Measurements from ENCODE around the gene TP53I13. TPM values are rescaled to one million over a fixed set of nuclear protein-coding genes. Genes with fewer than 3 reads are reported as not detected.
A peak's percentile ranks its signal among the peaks of the same experiment; 100 is the strongest.

Gene TP53I13
- total RNA-seq (2021; ENCODE audit: unreplicated experiment) (123 TPM), Bru-seq, nascent RNA (percentile 64 among the genes with signal in this experiment), BruChase-seq, experiment 1, labeled RNA remaining after a 2-hour chase (percentile 84 among the genes with signal in this experiment), BruChase-seq, experiment 2, labeled RNA remaining after a 6-hour chase (percentile 92 among the genes with signal in this experiment)
- polyA plus RNA-seq (2012; ENCODE audit: insufficient read length) = 200 TPM
- long read RNA-seq, transcript TP53I13-206 (1 exons, 2,468 nt) = minor isoform, 16 of 230 reads
- long read RNA-seq, transcript TP53I13-201 (7 exons, 1,530 nt) = major isoform, 62 of 230 reads
- long read RNA-seq, partial matches to known transcripts = 76 of 230 reads
- long read RNA-seq, other reads (novel, unspliced or antisense) = 76 of 230 reads

- CTCF ChIA-PET = interaction anchor here (0.7 kb wide), 1 partner anchor 12 kb away, joined by 5 read pairs; no protein-coding TSS in a partner anchor
- in situ Hi-C loops (cut with HindIII; ENCODE audit: low pct_unique_long_range_greater_than_20kb, low sequenced_read_pairs) = no loop called here
- ATAC-seq = peak; percentile 73
- BruUV-seq (replicated peaks) = no TSS peak
- POLR2A ChIA-PET = interaction anchor here (0.7 kb wide), 1 partner anchor 218 kb away, joined by 3 read pairs; no protein-coding TSS in a partner anchor
- H3K27me3 ChIP-seq (ENCODE audit: control insufficient read depth, insufficient read depth, low read length) = no peaks in the 10 kb centered on the region
- peak within 1 kb of the TSS; percentile 81 to 88 for H3K4me3 ChIP-seq (ENCODE audit: low read depth in 2 of 2, low read length in 2 of 2)
- H3K27ac ChIP-seq (ENCODE audit: low read length) = peak within 1 kb of the TSS; percentile 92
- no peaks in the 10 kb centered on the region for H3K36me3 ChIP-seq (ENCODE audit: control insufficient read depth, insufficient read depth, low read length)
- H3K4me1 ChIP-seq (ENCODE audit: control insufficient read depth, insufficient read depth, low read length) = peaks cover 14% of the 10 kb centered on the region
- no peaks in the 10 kb centered on the region for H3K9me3 ChIP-seq (ENCODE audit: control insufficient read depth, insufficient read depth, low read depth, low read length)
- intact Hi-C loops (cut with micrococcal nuclease; ENCODE audit: unreplicated experiment) = no loop called here
- no peak for DNase-seq (ENCODE audit: low read depth, low spot score)
- TF ChIP-seq, protein P1, sequence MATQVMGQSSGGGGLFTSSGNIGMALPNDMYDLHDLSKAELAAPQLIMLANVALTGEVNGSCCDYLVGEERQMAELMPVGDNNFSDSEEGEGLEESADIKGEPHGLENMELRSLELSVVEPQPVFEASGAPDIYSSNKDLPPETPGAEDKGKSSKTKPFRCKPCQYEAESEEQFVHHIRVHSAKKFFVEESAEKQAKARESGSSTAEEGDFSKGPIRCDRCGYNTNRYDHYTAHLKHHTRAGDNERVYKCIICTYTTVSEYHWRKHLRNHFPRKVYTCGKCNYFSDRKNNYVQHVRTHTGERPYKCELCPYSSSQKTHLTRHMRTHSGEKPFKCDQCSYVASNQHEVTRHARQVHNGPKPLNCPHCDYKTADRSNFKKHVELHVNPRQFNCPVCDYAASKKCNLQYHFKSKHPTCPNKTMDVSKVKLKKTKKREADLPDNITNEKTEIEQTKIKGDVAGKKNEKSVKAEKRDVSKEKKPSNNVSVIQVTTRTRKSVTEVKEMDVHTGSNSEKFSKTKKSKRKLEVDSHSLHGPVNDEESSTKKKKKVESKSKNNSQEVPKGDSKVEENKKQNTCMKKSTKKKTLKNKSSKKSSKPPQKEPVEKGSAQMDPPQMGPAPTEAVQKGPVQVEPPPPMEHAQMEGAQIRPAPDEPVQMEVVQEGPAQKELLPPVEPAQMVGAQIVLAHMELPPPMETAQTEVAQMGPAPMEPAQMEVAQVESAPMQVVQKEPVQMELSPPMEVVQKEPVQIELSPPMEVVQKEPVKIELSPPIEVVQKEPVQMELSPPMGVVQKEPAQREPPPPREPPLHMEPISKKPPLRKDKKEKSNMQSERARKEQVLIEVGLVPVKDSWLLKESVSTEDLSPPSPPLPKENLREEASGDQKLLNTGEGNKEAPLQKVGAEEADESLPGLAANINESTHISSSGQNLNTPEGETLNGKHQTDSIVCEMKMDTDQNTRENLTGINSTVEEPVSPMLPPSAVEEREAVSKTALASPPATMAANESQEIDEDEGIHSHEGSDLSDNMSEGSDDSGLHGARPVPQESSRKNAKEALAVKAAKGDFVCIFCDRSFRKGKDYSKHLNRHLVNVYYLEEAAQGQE (IDR thresholded peaks at IDR 0.05; ENCODE audit: insufficient read depth in 1 of 2, low read depth in 2 of 2, low read length in 1 of 2) = no peak
- 0 out of 2 replicates have a peak, but pooled peaks have one; percentile 27 for TF ChIP-seq SIN3A (IDR thresholded peaks at IDR 0.05; ENCODE audit: borderline replicate concordance, insufficient read depth, low read depth, low read length)
- peak; percentile 64; the same call in 1 of the 2 replicates for TF ChIP-seq POLR2AphosphoS5 (IDR thresholded peaks at IDR 0.05; ENCODE audit: low read depth, low read length)
Observed at GRCh38 chr17:29568331-29569244, at the start of gene TP53I13. Gene TP53I13 (plus strand): TSS chr17:29568701. CDS start chr17:29568759, 58 bp downstream.

DNA sequence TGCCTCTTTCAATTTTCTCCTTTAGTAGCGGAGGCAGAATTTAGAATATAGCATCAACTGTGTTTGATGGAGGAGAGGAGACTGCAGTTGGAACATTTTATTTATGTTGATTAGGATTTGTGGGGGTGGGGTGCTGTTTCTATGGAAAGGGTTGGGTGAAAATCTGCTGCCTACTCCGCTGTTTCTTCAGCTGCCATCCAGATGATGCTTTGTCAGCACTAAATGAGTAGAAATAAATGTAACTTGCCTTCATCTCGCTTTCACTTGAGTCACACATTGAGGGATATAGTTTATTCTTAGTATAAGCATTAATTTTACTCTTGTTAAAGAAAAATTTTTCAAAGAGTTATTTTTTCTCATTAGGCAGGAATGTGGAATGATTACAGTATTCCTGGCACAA, 43.8 kb upstream of the TP53I13 start:
- intact Hi-C loops (cut with micrococcal nuclease; ENCODE audit: unreplicated experiment) = no loop called here
- TF ChIP-seq CTCF (IDR thresholded peaks at IDR 0.05) = no peak
- TF ChIP-seq TCF7L2 (IDR thresholded peaks at IDR 0.05; ENCODE audit: low read depth, low read length) = no peak
- no peak for TF ChIP-seq POLR2AphosphoS5 (IDR thresholded peaks at IDR 0.05; ENCODE audit: low read depth, low read length)
- CTCF ChIA-PET = interaction anchor here (0.6 kb wide), 1 partner anchor 155 kb away, joined by 4 read pairs; no protein-coding TSS in a partner anchor
- H3K27ac ChIP-seq (ENCODE audit: low read length) = no peak overlapping the region
- H3K4me3 ChIP-seq (ENCODE audit: low read depth in 2 of 2, low read length in 2 of 2) = no peak overlapping the region
- POLR2A ChIA-PET = no interaction called here
- in situ Hi-C loops (cut with HindIII; ENCODE audit: low pct_unique_long_range_greater_than_20kb, low sequenced_read_pairs) = no loop called here
- H3K9me3 ChIP-seq (ENCODE audit: control insufficient read depth, insufficient read depth, low read depth, low read length) = no peaks in the 10 kb centered on the region
- BruUV-seq (replicated peaks) = no TSS peak
- no peak for DNase-seq (ENCODE audit: low read depth, low spot score)
- peaks cover 18% of the 10 kb centered on the region; the same call in 1 of the 2 replicates for H3K36me3 ChIP-seq (ENCODE audit: control insufficient read depth, insufficient read depth, low read length)
- H3K27me3 ChIP-seq (ENCODE audit: control insufficient read depth, insufficient read depth, low read length) = no peaks in the 10 kb centered on the region
- H3K4me1 ChIP-seq (ENCODE audit: control insufficient read depth, insufficient read depth, low read length) = no peaks in the 10 kb centered on the region
- ATAC-seq = no peak

Measured in Panc1 (cell line).